CD4-positive, alpha-beta T cell treated with Interleukin-4 for 1 hour (primary cell): ENCODE measurements around the gene AMOT.

ENCODE experiments used
- DNase-seq, 2 donors: peaks; one replicate each; pipeline ENCODE4 v3.0.0-alpha.2; 2020 to 2022

AMOT gene

GRCh38 chrX:112835019-112835418 lies 5.6 kb downstream of the AMOT start:
- DNase-seq = no peak

- no peak for DNase-seq
Observed at GRCh38 chrX:112834031-112834845, 6.4 kb downstream of the AMOT start.

GRCh38 chrX:112832481-112833095 lies 8.0 kb downstream of the AMOT start:
- no peak for DNase-seq

- DNase-seq = no peak
Observed at GRCh38 chrX:112830540-112830939, 10.1 kb downstream of the AMOT start.

- DNase-seq = no peak
Observed at GRCh38 chrX:112827292-112827903, 13.2 kb downstream of the AMOT start.

GRCh38 chrX:112826023-112826422 lies 14.6 kb downstream of the AMOT start:
- no peak for DNase-seq

GRCh38 chrX:112822892-112823291 lies 17.7 kb downstream of the AMOT start:
- DNase-seq = no peak

- DNase-seq = no peak
Observed at GRCh38 chrX:112820364-112821268, 20.0 kb downstream of the AMOT start.

GRCh38 chrX:112819813-112820212 lies 20.8 kb downstream of the AMOT start:
- no peak for DNase-seq

GRCh38 chrX:112819008-112819640 lies 21.5 kb downstream of the AMOT start:
- DNase-seq = no peak

- DNase-seq = no peak
Observed at GRCh38 chrX:112818114-112819007, 22.3 kb downstream of the AMOT start.

- no peak for DNase-seq
Observed at GRCh38 chrX:112816908-112817307, 23.7 kb downstream of the AMOT start.

- no peak for DNase-seq
Observed at GRCh38 chrX:112814496-112814895, 26.1 kb downstream of the AMOT start.

GRCh38 chrX:112812741-112813140 lies 27.9 kb downstream of the AMOT start:
- DNase-seq = no peak

- DNase-seq = no peak
Observed at GRCh38 chrX:112808651-112809195, 31.9 kb downstream of the AMOT start.

- DNase-seq = no peak
Observed at GRCh38 chrX:112808007-112808406, 32.6 kb downstream of the AMOT start.

- DNase-seq = no peak
Observed at GRCh38 chrX:112803060-112803459, 37.6 kb downstream of the AMOT start.

- DNase-seq = no peak
Observed at GRCh38 chrX:112802541-112802940, 38.1 kb downstream of the AMOT start.

GRCh38 chrX:112800971-112801775 lies 39.5 kb downstream of the AMOT start:
- no peak for DNase-seq

- no peak for DNase-seq
Observed at GRCh38 chrX:112799425-112799824, 41.2 kb downstream of the AMOT start.
